Liver (tissue), 9 donors: ENCODE results near the gene GNG7. TPM values are rescaled to one million over a fixed set of nuclear protein-coding genes. Genes with fewer than 3 reads are reported as not detected.
A peak's percentile ranks its signal among the peaks of the same experiment; 100 is the strongest.
"Not testable (repeated sequence)": the region's sequence is repeated elsewhere in the genome, so short reads cannot be mapped to it uniquely, and the experiment has no call there.

ENCODE experiments used
- DNase-seq: peaks from one replicate; pipeline ENCODE4 v3.0.0-alpha.2; 2017; ENCODE audit warnings: low spot score
- H3K27ac ChIP-seq, 2 donors: one replicate each; pipeline ENCODE4 v1.7.0; 2013; ENCODE audit warnings: inconsistent platforms in 2 of 2, low read length in 2 of 2, control low read depth in 1 of 2, low read depth in 1 of 2, mild to moderate bottlenecking in 1 of 2
- H3K27me3 ChIP-seq, 4 donors: one replicate each; pipeline versions ENCODE4 v1.6.1 to v1.7.0; 2013; ENCODE audit warnings: low read length in 3 of 4, inconsistent platforms in 1 of 4, mild to moderate bottlenecking in 1 of 4, moderate library complexity in 1 of 4; ENCODE audit not compliant: control insufficient read depth in 4 of 4, insufficient read depth in 4 of 4
- H3K36me3 ChIP-seq, 4 donors: one replicate each; pipeline versions ENCODE4 v1.6.1 to v1.7.0; 2013; ENCODE audit warnings: low read length in 3 of 4, mild to moderate bottlenecking in 3 of 4, low read depth in 1 of 4, moderate library complexity in 1 of 4; ENCODE audit not compliant: control insufficient read depth in 4 of 4, insufficient read depth in 3 of 4
- H3K4me1 ChIP-seq, 4 donors: one replicate each; pipeline versions ENCODE4 v1.6.1 to v1.7.0; 2013; ENCODE audit warnings: low read length in 3 of 4, mild to moderate bottlenecking in 3 of 4, moderate library complexity in 1 of 4; ENCODE audit not compliant: control insufficient read depth in 4 of 4, insufficient read depth in 4 of 4
- H3K4me3 ChIP-seq, 3 donors: one replicate each; pipeline versions ENCODE4 v1.6.1 to v1.7.0; 2013; ENCODE audit warnings: low read length in 3 of 3, control low read depth in 1 of 3, low read depth in 1 of 3, mild to moderate bottlenecking in 1 of 3
- H3K9ac ChIP-seq, 2 donors: one replicate each; pipeline ENCODE4 v1.7.0; 2013; ENCODE audit warnings: low read length in 2 of 2, mild to moderate bottlenecking in 2 of 2, moderate library complexity in 2 of 2, control low read depth in 1 of 2, low read depth in 1 of 2
- H3K9me3 ChIP-seq, 4 donors: one replicate each; pipeline versions ENCODE4 v1.6.1 to v1.7.0; 2013; ENCODE audit warnings: low read length in 3 of 4; ENCODE audit not compliant: control insufficient read depth in 4 of 4
- FOXA1 ChIP-seq: IDR thresholded peaks from 2 replicates; pipeline ENCODE4 v1.6.1; 2016; ENCODE audit warnings: antibody characterized with exemption
- FOXA2 ChIP-seq: IDR thresholded peaks from 2 replicates; pipeline ENCODE4 v1.6.1; 2016; ENCODE audit warnings: antibody characterized with exemption
- GABPA ChIP-seq, 2 donors: IDR thresholded peaks in 1 of 2; conservative IDR thresholded peaks in 1 of 2; 2 replicates each; pipeline ENCODE4 v1.6.1; 2016; ENCODE audit warnings: antibody characterized with exemption in 2 of 2, mild to moderate bottlenecking in 1 of 2, moderate library complexity in 1 of 2
- HNF4A ChIP-seq, 2 donors: conservative IDR thresholded peaks; 2 replicates each; pipeline ENCODE4 v1.6.1; 2016; ENCODE audit warnings: antibody characterized with exemption in 2 of 2, mild to moderate bottlenecking in 2 of 2
- HNF4G ChIP-seq: IDR thresholded peaks from 2 replicates; pipeline ENCODE4 v1.6.1; 2016; ENCODE audit warnings: antibody characterized with exemption
- JUND ChIP-seq, 2 donors: IDR thresholded peaks; 2 replicates each; pipeline ENCODE4 v1.6.1; 2016; ENCODE audit warnings: antibody characterized with exemption in 2 of 2
- MAX ChIP-seq: IDR thresholded peaks from 2 replicates; pipeline ENCODE4 v1.6.1; 2016; ENCODE audit warnings: antibody characterized with exemption
- NR2F2 ChIP-seq: IDR thresholded peaks from 2 replicates; pipeline ENCODE4 v1.6.1; 2016; ENCODE audit warnings: antibody characterized with exemption
- REST ChIP-seq: IDR thresholded peaks from 2 replicates; pipeline ENCODE4 v1.6.1; 2016; ENCODE audit warnings: antibody characterized with exemption, mild to moderate bottlenecking
- RXRA ChIP-seq, 2 donors: IDR thresholded peaks; 2 replicates each; pipeline ENCODE4 v1.6.1; 2017 to 2018; ENCODE audit warnings: antibody characterized with exemption in 2 of 2, mild to moderate bottlenecking in 1 of 2
- SP1 ChIP-seq: IDR thresholded peaks from 2 replicates; pipeline ENCODE4 v1.6.1; 2018; ENCODE audit warnings: antibody characterized with exemption, mild to moderate bottlenecking
- TAF1 ChIP-seq: conservative IDR thresholded peaks from 2 replicates; pipeline ENCODE4 v1.6.1; 2016; ENCODE audit warnings: antibody characterized with exemption, mild to moderate bottlenecking
- ZBTB33 ChIP-seq: IDR thresholded peaks from 2 replicates; pipeline ENCODE4 v1.6.1; 2016; ENCODE audit warnings: antibody characterized with exemption
- WGBS: extraction: QIAGEN DNeasy Blood & Tissue Kit; methylation state at CpG from one replicate; pipeline ENCODE4 v1.1.7; 2013; 5-methylcytosine and 5-hydroxymethylcytosine counted together
- polyA plus RNA-seq, 2 donors: library from polyadenylated mRNA; stranded (reverse) in 1 of 2; unstranded in 1 of 2; fragments of 200-250 nt in 1 of 2; fragments of >200 nt in 1 of 2; fragmentation: Nextera tagmentation in 1 of 2; extraction: Ambion mirVana in 1 of 2; gene quantifications; one replicate each; pipeline versions ENCODE4 v1.2.1 to v1.2.3, GENCODE V29; 2013 to 2015
- total RNA-seq, 2 donors: library from RNA; depleted of rRNA; stranded (reverse); fragments of >200 nt; gene quantifications; one replicate each; pipeline ENCODE4 v1.2.3, GENCODE V29; 2014
- TF ChIP-seq, protein P1 (sequence below): IDR thresholded peaks from 2 replicates; pipeline ENCODE4 v1.6.1; 2016; ENCODE audit warnings: antibody characterized with exemption
- donor health status: healthy.
- donor health status: healthy.
- donor health status: healthy.
- donor health status: healthy.
- donor health status: healthy.

Gene GNG7
- total and polyA plus RNA-seq, 4 donors: 0.75 to 1.9 (median 1.1) TPM

DNA sequence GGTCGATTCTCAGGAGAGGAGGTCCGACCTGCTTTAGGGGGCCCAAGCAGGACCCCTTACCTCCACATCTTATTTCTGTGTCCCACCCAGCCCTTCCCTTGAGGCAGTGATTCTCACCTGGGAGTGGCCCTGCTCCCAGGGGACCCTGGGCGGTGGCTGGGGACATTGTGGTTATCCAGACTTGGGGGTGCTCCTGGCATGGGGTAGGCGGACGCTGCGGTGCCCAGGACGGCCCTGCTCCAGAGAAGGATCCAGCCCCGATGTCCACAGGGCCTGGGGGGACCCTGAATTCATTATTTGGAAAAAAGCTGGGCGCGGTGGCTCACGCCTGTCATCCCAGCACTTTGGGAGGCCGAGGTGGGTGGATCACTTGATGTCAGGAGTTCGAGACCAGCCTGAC, 142.1 kb downstream of the GNG7 start:
- no peak for DNase-seq
- Histone ChIP-seq H3K9me3 (no peaks in the 10 kb centered on the region), H3K9ac (no peak overlapping the region), H3K4me1 (peaks cover 2 to 17% (median 10%) of the 10 kb centered on the region in 4 donors), H3K27me3 (no peaks in the 10 kb centered on the region), H3K36me3 (no peaks in the 10 kb centered on the region), H3K27ac (no peak overlapping the region), H3K4me3 (no peak overlapping the region)
- TF ChIP-seq, protein P1, sequence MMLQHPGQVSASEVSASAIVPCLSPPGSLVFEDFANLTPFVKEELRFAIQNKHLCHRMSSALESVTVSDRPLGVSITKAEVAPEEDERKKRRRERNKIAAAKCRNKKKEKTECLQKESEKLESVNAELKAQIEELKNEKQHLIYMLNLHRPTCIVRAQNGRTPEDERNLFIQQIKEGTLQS: no peak
- TF ChIP-seq MAX: no peak
- no peak for TF ChIP-seq SP1
- no peak for TF ChIP-seq FOXA1
- WGBS: 94% methylated on average over 13 of the region's 13 CpGs

- Histone ChIP-seq H3K4me1 (peaks cover 2 to 17% (median 10%) of the 10 kb centered on the region in 4 donors), H3K9ac (no peak overlapping the region), H3K9me3 (no peaks in the 10 kb centered on the region), H3K27ac (no peak overlapping the region), H3K4me3 (no peak overlapping the region), H3K27me3 (no peaks in the 10 kb centered on the region), H3K36me3 (no peaks in the 10 kb centered on the region)
- TF ChIP-seq FOXA2 (no peak), REST (no peak), HNF4G (no peak), TAF1 (no peak)
- 68% methylated on average over 2 of the region's 2 CpGs for WGBS
- no peak for DNase-seq
Observed at GRCh38 chr19:2558543-2558942, 144.0 kb downstream of the GNG7 start.

- DNase-seq, H3K4me3 ChIP-seq, H3K27ac ChIP-seq, H3K9me3 ChIP-seq, H3K36me3 ChIP-seq, H3K27me3 ChIP-seq, H3K9ac ChIP-seq: not testable (repeated sequence)
- peaks cover 2 to 17% (median 10%) of the 10 kb centered on the region in 4 donors for H3K4me1 ChIP-seq
- WGBS: 77% methylated on average over 7 of the region's 7 CpGs
Observed at GRCh38 chr19:2558131-2558530, 144.4 kb downstream of the GNG7 start.

DNA sequence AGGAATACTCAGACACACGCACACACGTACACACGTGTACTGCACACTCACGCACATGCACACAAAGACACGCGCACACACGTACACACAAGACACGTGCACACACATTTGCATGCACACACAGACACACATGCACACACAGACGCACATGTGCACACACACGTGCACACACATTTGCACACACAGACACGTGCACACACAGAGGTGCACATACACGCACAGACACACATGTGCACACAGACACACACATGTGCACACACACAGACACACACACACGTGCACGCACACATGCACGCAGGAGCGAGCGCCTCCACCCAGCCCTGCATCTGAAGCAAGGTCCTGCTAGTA, 145.4 kb downstream of the GNG7 start:
- H3K4me1 ChIP-seq: peaks cover 2 to 17% (median 10%) of the 10 kb centered on the region in 4 donors
- H3K9ac ChIP-seq: no peak overlapping the region
- H3K4me3 ChIP-seq: no peak overlapping the region
- DNase-seq: no peak
- peak overlapping the region; percentile 31 to 66 for H3K27ac ChIP-seq
- no peaks in the 10 kb centered on the region for H3K27me3 ChIP-seq
- no peaks in the 10 kb centered on the region for H3K9me3 ChIP-seq
- no peaks in the 10 kb centered on the region for H3K36me3 ChIP-seq
- WGBS: 89% methylated on average over 17 of the region's 17 CpGs
- TF ChIP-seq GABPA (IDR thresholded peaks at IDR 0.05 in 1 of 2, conservative IDR thresholded peaks at IDR 0.05 in 1 of 2) (no peak), ZBTB33 (no peak), RXRA (IDR thresholded peaks at IDR 0.05) (no peak), FOXA1 (no peak), HNF4A (conservative IDR thresholded peaks at IDR 0.05) (no peak), REST (no peak), NR2F2 (no peak), JUND (IDR thresholded peaks at IDR 0.05) (no peak), MAX (no peak), FOXA2 (no peak)
